Neutrophil (primary cell): ENCODE data around the gene CCDC24.

ENCODE experiments used
- H3K27ac ChIP-seq: fragments of 200-600 bp; sonication (generic); 2 replicates; pipeline ENCODE4 v1.5.1; 2016; ENCODE audit warnings: mild to moderate bottlenecking, moderate library complexity
- H3K27me3 ChIP-seq: fragments of 200-600 bp; sonication (generic); 2 replicates; pipeline ENCODE4 v1.6.0; 2016; ENCODE audit warnings: mild to moderate bottlenecking
- H3K36me3 ChIP-seq: fragments of 200-600 bp; sonication (generic); 2 replicates; pipeline ENCODE4 v1.5.1; 2017
- H3K4me1 ChIP-seq, 2 experiments: fragments of 200-600 bp in 1 of 2; sonication (generic) in 1 of 2; 1 replicate in 1 of 2; 2 replicates in 1 of 2; pipeline versions ENCODE4 v1.5.1 to v1.6.1; 2013 to 2016; ENCODE audit warnings: low read depth in 1 of 2, low read length in 1 of 2, mild to moderate bottlenecking in 1 of 2, moderate library complexity in 1 of 2; ENCODE audit not compliant: control insufficient read depth in 1 of 2, insufficient read depth in 1 of 2
- H3K4me3 ChIP-seq, 2 experiments: fragments of 200-600 bp in 1 of 2; sonication (generic) in 1 of 2; 1 replicate in 1 of 2; 2 replicates in 1 of 2; pipeline ENCODE4 v1.5.1; 2013 to 2016; ENCODE audit warnings: low read depth in 1 of 2, low read length in 1 of 2, mild to moderate bottlenecking in 1 of 2, moderate library complexity in 1 of 2
- H3K9me3 ChIP-seq: fragments of 200-600 bp; sonication (generic); 2 replicates; pipeline ENCODE4 v1.5.1; 2016
- TF ChIP-seq, protein P1 (sequence below): fragments of 200-600 bp; sonication (generic); IDR thresholded peaks from 2 replicates; pipeline ENCODE4 v1.5.1; 2016; ENCODE audit warnings: antibody characterized with exemption

CCDC24 gene

DNA sequence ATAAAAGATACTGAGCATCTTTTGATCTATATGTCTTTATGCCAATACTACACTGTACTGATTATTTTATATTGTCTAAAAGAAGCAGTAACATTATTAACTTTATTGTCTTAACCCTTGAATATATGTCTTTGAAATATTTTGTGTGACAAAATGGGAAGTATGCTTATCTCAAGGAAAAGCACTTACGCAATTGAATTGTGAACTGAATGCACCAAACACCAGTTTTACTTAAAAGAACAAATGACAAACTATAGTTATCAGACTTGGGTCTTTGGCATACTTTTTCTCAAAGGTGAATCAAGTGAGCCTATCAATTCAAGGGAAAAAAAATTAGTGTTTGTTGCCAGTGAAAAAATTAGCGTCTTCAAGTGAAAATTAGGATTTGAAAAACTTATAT, 49.0 kb downstream of the CCDC24 start:
- Histone ChIP-seq H3K27me3 (no peaks in the 10 kb centered on the region), H3K36me3 (no peaks in the 10 kb centered on the region), H3K27ac (no peak overlapping the region), H3K4me3 (no peak overlapping the region), H3K9me3 (no peaks in the 10 kb centered on the region), H3K4me1 (peaks cover 8 to 20% of the 10 kb centered on the region in 2 experiments)
- TF ChIP-seq, protein P1, sequence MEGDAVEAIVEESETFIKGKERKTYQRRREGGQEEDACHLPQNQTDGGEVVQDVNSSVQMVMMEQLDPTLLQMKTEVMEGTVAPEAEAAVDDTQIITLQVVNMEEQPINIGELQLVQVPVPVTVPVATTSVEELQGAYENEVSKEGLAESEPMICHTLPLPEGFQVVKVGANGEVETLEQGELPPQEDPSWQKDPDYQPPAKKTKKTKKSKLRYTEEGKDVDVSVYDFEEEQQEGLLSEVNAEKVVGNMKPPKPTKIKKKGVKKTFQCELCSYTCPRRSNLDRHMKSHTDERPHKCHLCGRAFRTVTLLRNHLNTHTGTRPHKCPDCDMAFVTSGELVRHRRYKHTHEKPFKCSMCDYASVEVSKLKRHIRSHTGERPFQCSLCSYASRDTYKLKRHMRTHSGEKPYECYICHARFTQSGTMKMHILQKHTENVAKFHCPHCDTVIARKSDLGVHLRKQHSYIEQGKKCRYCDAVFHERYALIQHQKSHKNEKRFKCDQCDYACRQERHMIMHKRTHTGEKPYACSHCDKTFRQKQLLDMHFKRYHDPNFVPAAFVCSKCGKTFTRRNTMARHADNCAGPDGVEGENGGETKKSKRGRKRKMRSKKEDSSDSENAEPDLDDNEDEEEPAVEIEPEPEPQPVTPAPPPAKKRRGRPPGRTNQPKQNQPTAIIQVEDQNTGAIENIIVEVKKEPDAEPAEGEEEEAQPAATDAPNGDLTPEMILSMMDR = no peak

- TF ChIP-seq, protein P1 = no peak
These were observed 49.4 kb downstream of the CCDC24 start for GRCh38 chr1:44040846-44041245.

DNA sequence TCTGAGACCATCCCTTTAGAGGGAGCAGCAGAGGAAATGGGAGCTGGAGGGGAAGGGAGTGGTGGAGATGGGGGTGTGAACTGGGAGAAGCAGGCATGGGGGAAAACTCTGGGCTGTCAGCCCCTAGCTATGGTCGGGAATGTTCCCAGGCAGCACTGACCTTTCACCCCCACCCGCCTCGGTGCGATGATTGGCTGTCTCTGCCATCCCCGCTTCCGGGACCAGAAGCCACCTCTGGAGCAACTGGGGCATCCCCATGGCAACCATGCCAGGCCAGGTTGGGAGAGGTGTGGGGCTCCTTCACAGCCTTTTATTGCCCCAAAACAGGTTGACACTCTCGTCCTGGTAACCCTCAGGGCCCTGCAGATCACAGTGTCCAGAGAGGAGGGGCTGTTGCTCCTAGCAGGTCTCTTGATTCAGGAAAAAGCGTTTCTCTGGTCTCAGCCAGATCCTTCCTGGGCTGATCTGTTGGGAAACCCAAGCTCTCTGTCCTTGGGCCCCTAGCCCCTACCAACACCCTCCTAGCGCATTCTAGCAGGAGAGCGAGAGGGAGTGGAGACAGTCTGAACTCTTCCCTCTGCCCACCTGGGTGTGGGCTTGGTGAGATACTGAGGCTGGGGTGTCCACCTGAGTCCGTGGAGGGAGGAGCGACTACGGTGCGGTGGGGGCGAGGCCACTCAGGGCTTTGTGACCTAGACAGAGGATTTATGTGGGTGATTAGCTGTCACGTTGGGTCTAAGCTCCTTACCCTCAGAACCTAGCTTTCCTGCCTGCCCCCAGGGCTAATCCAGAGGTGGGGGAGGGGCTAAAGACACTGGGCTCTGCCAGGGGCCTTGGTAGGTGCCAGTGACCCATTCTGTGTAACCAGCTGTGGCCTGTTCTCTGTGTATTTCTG, 52.0 kb downstream of the CCDC24 start:
- H3K27me3 ChIP-seq = no peaks in the 10 kb centered on the region
- H3K27ac ChIP-seq = no peak overlapping the region
- peaks cover 8 to 20% of the 10 kb centered on the region in 2 experiments for H3K4me1 ChIP-seq
- H3K36me3 ChIP-seq = no peaks in the 10 kb centered on the region
- no peak overlapping the region for H3K4me3 ChIP-seq
- TF ChIP-seq, protein P1 = no peak
- H3K9me3 ChIP-seq = no peaks in the 10 kb centered on the region

More at GRCh38 chr1:44040846-44041245, 49.4 kb downstream of the CCDC24 start:
- no peaks in the 10 kb centered on the region for H3K27me3 ChIP-seq
- H3K27ac ChIP-seq = no peak overlapping the region
- H3K4me1 ChIP-seq = peaks cover 8 to 20% of the 10 kb centered on the region in 2 experiments
- H3K9me3 ChIP-seq = no peaks in the 10 kb centered on the region
- no peaks in the 10 kb centered on the region for H3K36me3 ChIP-seq
- no peak overlapping the region for H3K4me3 ChIP-seq

DNA sequence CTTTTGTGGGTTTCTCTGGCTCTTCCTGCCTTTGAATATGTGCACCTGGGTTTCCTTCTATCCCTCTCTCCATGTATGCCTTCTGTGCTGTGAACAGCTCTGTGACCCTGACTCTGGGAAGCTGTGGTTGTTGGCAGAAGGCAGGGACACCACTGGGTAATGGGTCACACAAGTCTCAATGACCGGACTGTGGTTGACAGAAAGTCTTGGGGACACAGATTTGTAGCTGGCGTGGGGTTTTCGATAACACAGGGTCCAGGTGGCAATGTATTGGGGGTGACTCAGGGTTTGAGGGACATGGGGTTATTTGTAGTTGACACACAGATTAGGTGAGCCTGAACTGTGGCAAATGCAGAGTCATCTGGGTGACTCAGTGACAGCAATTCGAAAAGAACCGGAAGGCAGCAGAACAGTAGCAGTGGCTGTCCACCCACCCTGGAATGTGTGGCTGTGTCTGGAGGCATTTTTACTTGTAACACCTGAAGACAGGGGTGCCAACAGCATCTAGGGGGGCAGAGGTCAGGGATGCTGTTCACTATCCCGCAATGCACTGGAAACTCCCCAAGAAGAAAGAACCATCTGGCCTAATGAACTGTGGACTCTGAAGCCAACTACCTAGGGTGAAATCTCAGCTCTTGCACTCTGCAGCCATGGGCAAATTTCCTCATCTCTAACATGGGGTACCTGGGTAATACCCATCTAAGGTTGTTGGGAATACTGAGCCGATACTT, 52.8 kb downstream of the CCDC24 start:
- TF ChIP-seq, protein P1 = no peak
- Histone ChIP-seq H3K9me3 (no peaks in the 10 kb centered on the region), H3K27me3 (no peaks in the 10 kb centered on the region), H3K4me3 (no peak overlapping the region), H3K36me3 (no peaks in the 10 kb centered on the region), H3K4me1 (peaks cover 8 to 20% of the 10 kb centered on the region in 2 experiments), H3K27ac (no peak overlapping the region)

- no peaks in the 10 kb centered on the region for H3K27me3 ChIP-seq
- H3K4me3 ChIP-seq = no peak overlapping the region
- H3K27ac ChIP-seq = no peak overlapping the region
- peaks cover 8 to 19% of the 10 kb centered on the region in 2 experiments for H3K4me1 ChIP-seq
- H3K9me3 ChIP-seq = no peaks in the 10 kb centered on the region
- TF ChIP-seq, protein P1 = no peak
- H3K36me3 ChIP-seq = no peaks in the 10 kb centered on the region
These were observed 53.7 kb downstream of the CCDC24 start for GRCh38 chr1:44045064-44045463.
